PFSK-1 (cell line): ENCODE results near the gene AKAP9.

Experiments used
- POLR2AphosphoS5 ChIP-seq: IDR thresholded peaks from 2 replicates; pipeline ENCODE4 v1.6.1; 2012; ENCODE audit warnings: low read depth, mild to moderate bottlenecking, control low read depth, low read length, moderate library complexity
- REST ChIP-seq, 2 experiments: IDR thresholded peaks; 2 replicates each; pipeline versions ENCODE4 v1.6.1 to v1.8.0; 2011 to 2012; ENCODE audit warnings: low read depth in 2 of 2, low read length in 2 of 2, control low read depth in 1 of 2, inconsistent platforms in 1 of 2, mild to moderate bottlenecking in 1 of 2, moderate library complexity in 1 of 2; ENCODE audit not compliant: insufficient read depth in 1 of 2
- SIN3A ChIP-seq: IDR thresholded peaks from 2 replicates; pipeline ENCODE4 v1.6.1; 2012; ENCODE audit warnings: mild to moderate bottlenecking, low read length, moderate library complexity, borderline replicate concordance; ENCODE audit not compliant: insufficient read depth

DNA sequence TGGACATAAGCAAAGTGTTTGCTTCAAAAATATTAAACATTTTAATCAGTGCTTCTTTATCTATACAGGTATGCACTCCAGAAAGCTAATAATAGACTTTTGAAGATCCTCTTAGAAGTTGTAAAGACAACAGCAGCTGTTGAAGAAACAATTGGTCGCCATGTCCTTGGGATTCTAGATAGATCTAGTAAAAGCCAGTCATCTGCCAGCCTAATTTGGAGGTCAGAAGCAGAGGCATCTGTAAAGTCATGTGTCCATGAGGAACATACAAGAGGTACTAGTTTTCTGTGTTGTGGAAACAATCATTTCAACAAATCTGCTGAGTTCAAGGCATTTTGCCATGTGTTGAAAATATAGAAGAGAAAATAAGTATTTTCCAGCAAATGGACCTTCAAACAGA is 104.3 kb downstream of the AKAP9 start:
- TF ChIP-seq POLR2AphosphoS5, result no peak
- TF ChIP-seq REST (IDR thresholded peaks at IDR 0.05; ENCODE audit: insufficient read depth in 1 of 2, low read depth in 2 of 2, low read length in 2 of 2), result no peak
- no peak for TF ChIP-seq SIN3A
